22Rv1 (cell line): Measurements from ENCODE around the gene TXNDC8.

Source experiments
- H3K27ac ChIP-seq: fragments of 450-650 bp; 2 replicates; pipeline ENCODE4 v1.5.1; 2017
- CTCF ChIP-seq: fragments of 450-650 bp; IDR thresholded peaks from 2 replicates; pipeline ENCODE4 v1.5.1; 2017; ENCODE audit warnings: mild to moderate bottlenecking
- ZFX ChIP-seq: fragments of 450-650 bp; IDR thresholded peaks from 2 replicates; pipeline ENCODE4 v1.6.1; 2017; ENCODE audit warnings: antibody characterized with exemption, borderline replicate concordance

The TXNDC8 gene

GRCh38 chr9:110282739-110283081, 55.0 kb downstream of the TXNDC8 start:
- TF ChIP-seq CTCF (no peak), ZFX (no peak)
- no peak overlapping the region for H3K27ac ChIP-seq

- TF ChIP-seq CTCF (no peak), ZFX (no peak)
- H3K27ac ChIP-seq, result no peak overlapping the region
These were observed 55.5 kb downstream of the TXNDC8 start for GRCh38 chr9:110282018-110282738.

- TF ChIP-seq CTCF (no peak), ZFX (no peak)
- no peak overlapping the region for H3K27ac ChIP-seq
These were observed 59.5 kb downstream of the TXNDC8 start for GRCh38 chr9:110278080-110278707.

- no peak for TF ChIP-seq ZFX
- TF ChIP-seq CTCF, result no peak
- no peak overlapping the region for H3K27ac ChIP-seq
These were observed 60.9 kb downstream of the TXNDC8 start for GRCh38 chr9:110276781-110277180.

GRCh38 chr9:110270211-110270995, 67.3 kb downstream of the TXNDC8 start:
- no peak for TF ChIP-seq CTCF
- TF ChIP-seq ZFX, result no peak

GRCh38 chr9:110266795-110267194, 70.9 kb downstream of the TXNDC8 start:
- no peak overlapping the region for H3K27ac ChIP-seq
- TF ChIP-seq ZFX, result no peak
- TF ChIP-seq CTCF, result no peak

More at GRCh38 chr9:110270211-110270995, 67.3 kb downstream of the TXNDC8 start:
- no peak overlapping the region for H3K27ac ChIP-seq

GRCh38 chr9:110261632-110262031, 76.0 kb downstream of the TXNDC8 start:
- TF ChIP-seq CTCF, result no peak
- TF ChIP-seq ZFX, result no peak
- H3K27ac ChIP-seq, result no peak overlapping the region
